A673 (cell line): ENCODE data around the gene LRRFIP1.

Experiments used
- CTCF ChIP-seq: fragments of 300-800, 200-600 bp; sonication (generic); conservative IDR thresholded peaks from 2 replicates; pipeline ENCODE4 v1.5.1; 2017; ENCODE audit warnings: low read depth, mild to moderate bottlenecking, antibody characterized with exemption, low read length, moderate library complexity, mixed read lengths
- EZH2 ChIP-seq: fragments of 200-600 bp; sonication (generic); IDR thresholded peaks from 2 replicates; pipeline ENCODE4 v1.6.1; 2017; ENCODE audit warnings: borderline replicate concordance, low read depth, mild to moderate bottlenecking, mixed read lengths, antibody characterized with exemption, low read length; ENCODE audit not compliant: poor library complexity, severe bottlenecking

- TF ChIP-seq CTCF (no peak), EZH2 (no peak)
These were observed 77.4 kb downstream of the LRRFIP1 start for GRCh38 chr2:237704501-237705434.
